CD14-positive monocyte (primary cell): Measurements from ENCODE around the gene SLC12A9. TPM values are rescaled to one million over a fixed set of nuclear protein-coding genes. Genes with fewer than 3 reads are reported as not detected.

Source experiments
- DNase-seq, 3 donors: peaks; one replicate each; pipeline ENCODE4 v3.0.0-alpha.2; 2011 to 2022
- H2AFZ ChIP-seq: 2 replicates; pipeline ENCODE4 v1.6.0; 2012; ENCODE audit warnings: mild to moderate bottlenecking, low read depth, low read length, inconsistent platforms; ENCODE audit not compliant: insufficient read depth, poor library complexity, severe bottlenecking
- H3K27ac ChIP-seq, 2 donors: 1 replicate in 1 of 2; 2 replicates in 1 of 2; pipeline ENCODE4 v1.5.1; 2012 to 2013; ENCODE audit warnings: low read length in 2 of 2, control low read depth in 1 of 2, inconsistent platforms in 1 of 2, low read depth in 1 of 2, mild to moderate bottlenecking in 1 of 2
- H3K27me3 ChIP-seq, 2 donors: one replicate each; pipeline versions ENCODE4 v1.6.0 to v1.6.1; 2011 to 2013; ENCODE audit warnings: low read length in 2 of 2; ENCODE audit not compliant: control insufficient read depth in 2 of 2, insufficient read depth in 2 of 2
- H3K36me3 ChIP-seq, 2 donors: replicated peaks in 1 of 2; 1 replicate in 1 of 2; 2 replicates in 1 of 2; pipeline versions ENCODE4 v1.5.1 to v1.6.1; 2012 to 2013; ENCODE audit warnings: low read length in 2 of 2, control low read depth in 1 of 2, inconsistent platforms in 1 of 2, mild to moderate bottlenecking in 1 of 2; ENCODE audit not compliant: insufficient read depth in 2 of 2, control insufficient read depth in 1 of 2
- H3K4me1 ChIP-seq, 2 donors: 1 replicate in 1 of 2; 2 replicates in 1 of 2; pipeline versions ENCODE4 v1.5.1 to v1.6.1; 2012 to 2013; ENCODE audit warnings: low read length in 2 of 2, control low read depth in 1 of 2, inconsistent platforms in 1 of 2, mild to moderate bottlenecking in 1 of 2, moderate library complexity in 1 of 2; ENCODE audit not compliant: insufficient read depth in 2 of 2, control insufficient read depth in 1 of 2
- H3K4me2 ChIP-seq: replicated peaks from 2 replicates; pipeline ENCODE3; 2012; ENCODE audit warnings: low read length, moderate library complexity, mild to moderate bottlenecking; ENCODE audit not compliant: poor library complexity, severe bottlenecking; ENCODE audit errors: extremely low read depth
- H3K4me3 ChIP-seq, 3 experiments: fragments of 200-600 bp in 1 of 3; sonication (generic) in 1 of 3; replicated peaks in 1 of 3; 1 replicate in 2 of 3; 2 replicates in 1 of 3; pipeline ENCODE4 v1.5.1; 2011 to 2013; ENCODE audit warnings: low read length in 3 of 3, mild to moderate bottlenecking in 3 of 3, control low read depth in 2 of 3, low read depth in 2 of 3, inconsistent platforms in 1 of 3, moderate library complexity in 1 of 3
- H3K79me2 ChIP-seq: 2 replicates; pipeline ENCODE4 v1.6.0; 2012; ENCODE audit warnings: mild to moderate bottlenecking, control low read depth, inconsistent platforms, low read length, moderate library complexity; ENCODE audit not compliant: insufficient read depth
- H3K9ac ChIP-seq: 2 replicates; pipeline ENCODE4 v1.6.0; 2017; ENCODE audit warnings: low read length, mild to moderate bottlenecking; ENCODE audit not compliant: insufficient read depth, poor library complexity, severe bottlenecking
- H3K9me3 ChIP-seq, 2 donors: replicated peaks in 1 of 2; 1 replicate in 1 of 2; 2 replicates in 1 of 2; pipeline versions ENCODE4 v1.5.1 to v1.6.1; 2012 to 2013; ENCODE audit warnings: low read length in 2 of 2, control low read depth in 1 of 2; ENCODE audit not compliant: control insufficient read depth in 1 of 2, insufficient read depth in 1 of 2
- H4K20me1 ChIP-seq: 2 replicates; pipeline ENCODE4 v1.6.0; 2012; ENCODE audit warnings: mild to moderate bottlenecking, low read length, control low read depth, moderate library complexity; ENCODE audit not compliant: insufficient read depth
- H3K27ac Mint-ChIP-seq, 7 donors: one replicate each; pipeline ENCODE4 v1.8.0; 2020; ENCODE audit warnings: mild to moderate bottlenecking in 7 of 7, mixed read lengths in 7 of 7, moderate library complexity in 6 of 7, inconsistent platforms in 2 of 7
- H3K27me3 Mint-ChIP-seq, 3 donors: one replicate each; pipeline ENCODE4 v1.8.0; 2021 to 2022; ENCODE audit warnings: low read depth in 3 of 3, mild to moderate bottlenecking in 3 of 3, mixed read lengths in 3 of 3, moderate library complexity in 3 of 3, inconsistent platforms in 1 of 3
- H3K36me3 Mint-ChIP-seq, 2 donors: one replicate each; pipeline ENCODE4 v1.8.0; 2020; ENCODE audit warnings: mixed read lengths in 2 of 2, inconsistent platforms in 1 of 2, mild to moderate bottlenecking in 1 of 2
- H3K4me1 Mint-ChIP-seq: one replicate; pipeline ENCODE4 v1.8.0; 2020; ENCODE audit warnings: mild to moderate bottlenecking, mixed read lengths
- H3K4me3 Mint-ChIP-seq, 2 donors: one replicate each; pipeline ENCODE4 v1.8.0; 2020; ENCODE audit warnings: mild to moderate bottlenecking in 2 of 2, mixed read lengths in 2 of 2, moderate library complexity in 1 of 2
- H3K9me3 Mint-ChIP-seq, 7 donors: one replicate each; pipeline ENCODE4 v1.8.0; 2020 to 2022; ENCODE audit warnings: mixed read lengths in 7 of 7, mild to moderate bottlenecking in 6 of 7, moderate library complexity in 6 of 7, inconsistent platforms in 2 of 7
- CTCF ChIP-seq: fragments of 200-600 bp; IDR thresholded peaks from one replicate; pipeline ENCODE4 v1.8.0; 2022; ENCODE audit warnings: antibody characterized with exemption, mild to moderate bottlenecking
- WGBS: methylation state at CpG from one replicate; pipeline ENCODE4 v1.1.5; 2013; ENCODE audit warnings: missing lambda C conversion rate; ENCODE audit not compliant: insufficient coverage; 5-methylcytosine and 5-hydroxymethylcytosine counted together
- intact Hi-C, 2 donors: fragments of 100-400 bp; cut with micrococcal nuclease; formaldehyde crosslinking; loops; one replicate each; pipeline versions ENCODE4 v1.15.0 to v1.15.1; 2023
- polyA plus RNA-seq, 3 donors: library from polyadenylated mRNA; depleted of rRNA in 1 of 3; unstranded in 2 of 3; stranded (reverse) in 1 of 3; fragments of 300-500 nt in 2 of 3; fragments of >200 nt in 1 of 3; fragmentation: Illumina TruSeq in 2 of 3; gene quantifications; 1 replicate in 2 of 3; 2 replicates in 1 of 3; pipeline ENCODE4 v1.2.3, GENCODE V29; 2012 to 2021

SLC12A9 gene
- polyA plus RNA-seq, 3 donors = 18.8 to 119 (median 19.3) TPM

- Mint-ChIP-seq H3K36me3 (peaks cover 32 to 34% of the 10 kb centered on the region in 2 donors), H3K9me3 (peaks cover 0 to 3% (median 0%) of the 10 kb centered on the region in 7 donors), H3K27me3 (peaks cover 8 to 15% (median 15%) of the 10 kb centered on the region in 3 donors), H3K4me3 (peak overlapping the region; percentile 61 to 78), H3K4me1 (peaks cover 38% of the 10 kb centered on the region), H3K27ac (peak overlapping the region in 2 of 7 donors; percentile 1 to 10)
- Histone ChIP-seq H3K4me3 (peak overlapping the region in 2 of 3 experiments; percentile 8 to 69), H2AFZ (peak overlapping the region; percentile 83), H4K20me1 (no peaks in the 10 kb centered on the region), H3K9me3 (no peaks in the 10 kb centered on the region), H3K79me2 (no peaks in the 10 kb centered on the region), H3K9ac (peak overlapping the region; percentile 34), H3K27ac (peak overlapping the region in 1 of 2 donors; percentile 45), H3K27me3 (peaks cover 0 to 2% of the 10 kb centered on the region in 2 donors), H3K36me3 (peaks cover 6 to 34% of the 10 kb centered on the region in 2 donors), H3K4me1 (peaks cover 30 to 34% of the 10 kb centered on the region in 2 donors), H3K4me2 (peak overlapping the region; percentile 82)
- DNase-seq = no peak
- WGBS = no CpG with 5 or more reads among the region's 4 CpGs
- intact Hi-C loops = no loop called here
- TF ChIP-seq CTCF = no peak
Measured at GRCh38 chr7:100802951-100803350, 49.6 kb upstream of the SLC12A9 start.

- Mint-ChIP-seq H3K27ac (peak overlapping the region in 6 of 7 donors; percentile 10 to 89 (median 68)), H3K27me3 (peaks cover 8 to 15% (median 15%) of the 10 kb centered on the region in 3 donors), H3K9me3 (peaks cover 0 to 3% (median 0%) of the 10 kb centered on the region in 7 donors), H3K4me3 (peak overlapping the region; percentile 61 to 78), H3K4me1 (peaks cover 36% of the 10 kb centered on the region), H3K36me3 (peaks cover 35 to 39% of the 10 kb centered on the region in 2 donors)
- H4K20me1 ChIP-seq = no peaks in the 10 kb centered on the region
- H3K9me3 ChIP-seq = no peaks in the 10 kb centered on the region
- H3K4me2 ChIP-seq = peak overlapping the region; percentile 82
- WGBS = 18% methylated on average over 18 of the region's 19 CpGs
- H3K79me2 ChIP-seq = no peaks in the 10 kb centered on the region
- intact Hi-C loops = no loop called here
- H3K4me3 ChIP-seq = peak overlapping the region; percentile 3 to 69 (median 8)
- H3K4me1 ChIP-seq = peaks cover 30 to 34% of the 10 kb centered on the region in 2 donors
- peak overlapping the region; percentile 34 for H3K9ac ChIP-seq
- H3K27ac ChIP-seq = peak overlapping the region; percentile 29 to 45
- peak; percentile 74 to 82 (median 81) for DNase-seq
- peak overlapping the region; percentile 83 for H2AFZ ChIP-seq
- peaks cover 0 to 2% of the 10 kb centered on the region in 2 donors for H3K27me3 ChIP-seq
- peaks cover 6 to 40% of the 10 kb centered on the region in 2 donors for H3K36me3 ChIP-seq
- TF ChIP-seq CTCF = no peak
Measured at GRCh38 chr7:100803398-100804161, 48.9 kb upstream of the SLC12A9 start.
